GM13976 (cell line): ENCODE results near the gene TCEANC2.

Experiments
- DNase-seq: peaks from one replicate; pipeline ENCODE4 v3.0.0; 2012; ENCODE audit warnings: low spot score
- in situ Hi-C: fragments of 300-500 bp; cut with MboI; formaldehyde crosslinking; loops from one replicate; pipeline ENCODE4 v1.12.0; 2022; ENCODE audit warnings: low sequenced_read_pairs, mixed read lengths, inconsistent platforms; ENCODE audit not compliant: unreplicated experiment
- TF ChIP-seq, protein P1 (sequence below): IDR thresholded peaks from 2 replicates; pipeline ENCODE4 v1.5.1; 2012; ENCODE audit warnings: borderline replicate concordance, mild to moderate bottlenecking; ENCODE audit not compliant: insufficient read depth; ENCODE audit errors: extremely low read depth, missing control alignments, control extremely low read depth

Gene TCEANC2

DNA sequence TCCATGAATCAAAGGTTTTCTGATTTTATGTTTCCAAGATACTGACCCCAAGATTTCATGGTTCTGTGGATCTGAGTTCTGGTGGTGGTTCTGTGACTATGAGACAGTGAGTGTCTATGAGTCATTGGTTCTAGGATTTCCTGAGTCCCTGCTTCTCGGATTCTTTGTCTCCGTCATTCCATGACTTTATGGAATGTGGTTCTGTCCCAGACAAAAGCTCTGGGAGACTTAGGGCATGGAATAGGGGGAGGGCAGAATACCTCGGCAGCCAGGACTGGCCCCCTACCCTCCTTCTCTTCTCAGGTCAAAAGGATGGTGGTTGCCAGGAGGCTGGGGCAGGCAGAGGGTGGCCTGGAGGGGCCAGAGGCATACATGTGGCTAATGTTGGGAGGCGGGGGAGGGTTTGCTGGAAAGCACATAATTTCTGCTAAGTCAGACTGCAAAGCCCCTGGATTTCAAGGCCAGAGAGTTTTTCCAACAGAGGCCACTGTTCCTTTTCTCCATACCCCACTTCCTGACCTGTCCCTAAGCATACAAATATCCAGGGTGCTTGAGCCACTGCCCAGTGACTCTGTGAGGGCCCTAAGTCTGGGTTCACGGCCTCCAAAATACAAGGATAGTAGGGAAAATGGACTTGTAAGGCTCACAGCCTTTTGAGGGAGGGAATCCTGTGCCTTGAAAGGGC is 82.2 kb downstream of the TCEANC2 start:
- DNase-seq = no peak
- in situ Hi-C loops = no loop called here
- TF ChIP-seq, protein P1, sequence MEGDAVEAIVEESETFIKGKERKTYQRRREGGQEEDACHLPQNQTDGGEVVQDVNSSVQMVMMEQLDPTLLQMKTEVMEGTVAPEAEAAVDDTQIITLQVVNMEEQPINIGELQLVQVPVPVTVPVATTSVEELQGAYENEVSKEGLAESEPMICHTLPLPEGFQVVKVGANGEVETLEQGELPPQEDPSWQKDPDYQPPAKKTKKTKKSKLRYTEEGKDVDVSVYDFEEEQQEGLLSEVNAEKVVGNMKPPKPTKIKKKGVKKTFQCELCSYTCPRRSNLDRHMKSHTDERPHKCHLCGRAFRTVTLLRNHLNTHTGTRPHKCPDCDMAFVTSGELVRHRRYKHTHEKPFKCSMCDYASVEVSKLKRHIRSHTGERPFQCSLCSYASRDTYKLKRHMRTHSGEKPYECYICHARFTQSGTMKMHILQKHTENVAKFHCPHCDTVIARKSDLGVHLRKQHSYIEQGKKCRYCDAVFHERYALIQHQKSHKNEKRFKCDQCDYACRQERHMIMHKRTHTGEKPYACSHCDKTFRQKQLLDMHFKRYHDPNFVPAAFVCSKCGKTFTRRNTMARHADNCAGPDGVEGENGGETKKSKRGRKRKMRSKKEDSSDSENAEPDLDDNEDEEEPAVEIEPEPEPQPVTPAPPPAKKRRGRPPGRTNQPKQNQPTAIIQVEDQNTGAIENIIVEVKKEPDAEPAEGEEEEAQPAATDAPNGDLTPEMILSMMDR = no peak

DNA sequence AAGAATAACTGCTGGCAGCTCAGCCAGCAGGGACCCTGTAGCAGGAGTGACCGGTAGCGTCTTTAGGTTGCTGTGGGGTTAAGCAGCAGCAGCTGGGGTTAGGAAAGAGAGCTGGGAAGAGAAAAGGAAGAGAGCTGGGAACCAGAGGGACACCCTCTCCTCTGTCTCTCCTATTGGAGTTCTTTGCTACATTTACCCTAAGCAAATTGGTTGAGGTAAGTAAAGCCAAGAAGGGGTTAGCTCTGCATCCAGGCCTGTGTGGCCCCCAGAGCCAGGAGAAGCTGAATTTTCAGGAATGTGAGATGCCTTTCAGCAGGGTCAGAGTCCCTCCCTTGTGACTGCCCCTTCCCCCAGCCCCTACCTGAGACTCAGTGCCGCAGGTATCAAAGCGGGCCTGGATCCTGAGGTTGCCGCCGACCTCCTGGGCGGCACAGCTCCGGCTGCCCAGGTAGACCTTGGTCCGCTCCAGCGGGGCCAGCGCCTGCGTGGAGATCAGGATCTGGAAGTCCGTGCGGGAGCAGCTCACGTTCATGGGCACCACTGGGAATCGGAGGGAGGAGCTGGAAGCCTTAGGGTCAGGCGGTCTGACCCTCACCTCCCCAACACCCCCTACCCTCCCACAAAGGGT is 83.0 kb downstream of the TCEANC2 start:
- DNase-seq = no peak
- in situ Hi-C loops = no loop called here
- TF ChIP-seq, protein P1 = no peak

DNA sequence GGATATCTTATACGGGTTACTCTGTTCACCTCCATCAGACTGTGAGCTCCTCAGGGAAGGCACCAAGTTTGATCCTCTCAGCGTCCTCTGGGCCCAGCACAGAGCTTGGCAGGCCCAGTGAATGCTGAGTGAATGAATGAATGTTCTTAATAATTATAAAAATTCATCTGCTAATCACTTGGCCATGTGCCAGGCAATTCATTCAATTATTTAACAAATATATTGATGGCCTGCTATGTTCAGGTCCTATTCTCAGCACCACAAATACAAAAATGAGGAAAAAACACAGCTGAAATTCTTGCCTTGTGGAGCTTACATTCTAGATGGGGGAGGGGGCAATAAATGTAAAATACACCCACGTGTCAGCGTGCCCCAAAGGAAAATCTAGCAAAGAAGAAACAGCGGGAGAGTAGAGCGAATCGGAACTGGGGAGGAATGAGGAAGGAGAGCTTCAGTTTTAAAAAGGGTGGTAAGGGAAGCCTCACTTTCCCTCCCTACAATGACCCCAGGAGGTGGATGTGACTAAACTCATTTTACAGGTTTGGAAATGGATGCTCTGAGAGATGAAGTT is 83.6 kb downstream of the TCEANC2 start:
- DNase-seq = no peak
- TF ChIP-seq, protein P1 = no peak
- in situ Hi-C loops = no loop called here

DNA sequence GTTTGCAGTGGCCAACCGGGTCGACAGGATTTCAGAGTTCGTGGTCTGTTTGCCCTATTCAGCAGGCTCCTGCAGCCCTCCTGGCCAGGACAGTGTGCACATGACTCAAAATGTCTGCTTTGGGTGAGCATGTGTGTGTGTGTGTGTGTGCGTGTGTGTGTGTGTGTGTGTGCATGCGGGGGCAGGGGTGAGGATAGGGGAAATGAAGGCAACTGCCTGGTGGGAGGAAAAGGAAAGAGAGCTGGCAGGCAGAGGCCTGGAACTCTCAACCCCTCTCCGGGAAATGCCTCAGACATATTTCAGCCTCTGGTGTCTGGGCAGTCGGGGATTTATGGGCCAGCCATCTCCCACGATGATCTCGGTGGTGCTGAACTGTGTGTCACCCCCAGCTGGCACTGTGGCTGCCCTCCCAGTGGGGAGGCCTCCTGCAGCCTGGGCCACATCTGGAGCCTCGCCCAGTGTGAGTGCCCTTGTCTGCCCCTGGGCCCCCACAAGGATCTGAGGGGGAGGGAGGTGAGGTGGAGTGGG is 84.2 kb downstream of the TCEANC2 start:
- in situ Hi-C loops = no loop called here
- TF ChIP-seq, protein P1 = no peak
- DNase-seq = no peak

DNA sequence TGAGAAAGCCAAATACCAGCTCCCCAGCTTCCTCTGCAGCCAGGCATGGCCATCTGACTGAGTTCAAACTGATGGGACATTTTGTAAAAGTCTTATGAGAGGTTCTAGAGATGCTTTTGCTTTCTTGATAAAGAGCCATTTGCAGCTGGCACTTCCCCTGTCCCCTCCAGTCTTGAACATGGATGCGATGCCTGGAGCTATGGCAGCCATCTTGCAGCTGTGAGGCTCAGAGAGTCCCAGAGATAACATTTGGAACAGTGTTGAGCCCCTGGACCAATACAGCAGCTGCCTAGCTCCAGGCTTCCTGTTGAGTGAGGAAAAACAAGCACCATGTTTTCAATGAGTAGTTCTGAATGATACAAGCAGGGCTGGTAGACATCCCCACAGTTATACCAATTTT is 85.6 kb downstream of the TCEANC2 start:
- no peak for DNase-seq
- TF ChIP-seq, protein P1 = no peak
- in situ Hi-C loops = no loop called here

DNA sequence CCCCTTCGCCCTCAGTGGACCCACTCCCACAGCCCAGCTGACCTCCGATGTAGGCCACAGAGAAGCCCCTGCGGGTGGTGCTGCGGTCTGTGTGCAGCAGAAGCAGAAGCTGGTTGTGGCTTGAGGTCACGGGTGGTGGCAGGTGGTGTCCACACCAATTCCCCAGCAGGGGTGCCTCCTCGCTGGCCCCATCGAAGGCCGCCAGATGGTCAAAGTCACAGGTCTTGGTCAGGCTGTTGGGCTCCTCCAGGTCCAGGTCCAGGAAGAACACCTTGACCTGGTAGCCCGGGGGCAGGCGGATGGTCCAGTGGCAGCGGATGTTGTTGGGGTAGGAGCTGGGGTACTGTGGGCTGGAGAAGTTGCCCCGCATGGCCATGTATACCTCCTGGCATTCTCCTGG is 86.3 kb downstream of the TCEANC2 start:
- in situ Hi-C loops = no loop called here
- DNase-seq = no peak
- TF ChIP-seq, protein P1 = no peak
